Activated naive CD4-positive, alpha-beta T cell treated with Interleukin-2 at 50 U/mL for 16 hours (primary cell): ENCODE measurements around the gene TCF7L2.
"Not testable (repeated sequence)": the region's sequence is repeated elsewhere in the genome, so short reads cannot be mapped to it uniquely, and the experiment has no call there.

Experiments
- DNase-seq: peaks from one replicate; pipeline ENCODE4 v3.0.0-alpha.2; 2020

TCF7L2 gene

GRCh38 chr10:113099431-113100183 lies 149.6 kb downstream of the TCF7L2 start:
- no peak for DNase-seq

GRCh38 chr10:113100281-113100680 lies 150.2 kb downstream of the TCF7L2 start:
- no peak for DNase-seq

GRCh38 chr10:113103131-113103840 lies 153.2 kb downstream of the TCF7L2 start:
- DNase-seq = no peak

- DNase-seq = no peak
Measured at GRCh38 chr10:113104047-113104446, 154.0 kb downstream of the TCF7L2 start.

- DNase-seq = peak; percentile 26
Measured at GRCh38 chr10:113108194-113108835, 158.3 kb downstream of the TCF7L2 start.

GRCh38 chr10:113108948-113109347 lies 158.9 kb downstream of the TCF7L2 start:
- no peak for DNase-seq

GRCh38 chr10:113109482-113109881 lies 159.4 kb downstream of the TCF7L2 start:
- not testable (repeated sequence) for DNase-seq

GRCh38 chr10:113111260-113111659 lies 161.2 kb downstream of the TCF7L2 start:
- DNase-seq = no peak

- no peak for DNase-seq
Measured at GRCh38 chr10:113111900-113112853, 162.1 kb downstream of the TCF7L2 start.

- no peak for DNase-seq
Measured at GRCh38 chr10:113113241-113113640, 163.2 kb downstream of the TCF7L2 start.

GRCh38 chr10:113113918-113114317 lies 163.9 kb downstream of the TCF7L2 start:
- DNase-seq = no peak

GRCh38 chr10:113115556-113115955 lies 165.5 kb downstream of the TCF7L2 start:
- DNase-seq = no peak

- DNase-seq = no peak
Measured at GRCh38 chr10:113118882-113119281, 168.8 kb downstream of the TCF7L2 start.

- no peak for DNase-seq
Measured at GRCh38 chr10:113119801-113120200, 169.8 kb downstream of the TCF7L2 start.

GRCh38 chr10:113121153-113121552 lies 171.1 kb downstream of the TCF7L2 start:
- no peak for DNase-seq

GRCh38 chr10:113122947-113123346 lies 172.9 kb downstream of the TCF7L2 start:
- no peak for DNase-seq

GRCh38 chr10:113124724-113125123 lies 174.7 kb downstream of the TCF7L2 start:
- no peak for DNase-seq

GRCh38 chr10:113125612-113126011 lies 175.6 kb downstream of the TCF7L2 start:
- DNase-seq = no peak

GRCh38 chr10:113126229-113127201 lies 176.5 kb downstream of the TCF7L2 start:
- DNase-seq = peak; percentile 41

GRCh38 chr10:113127261-113127900 lies 177.3 kb downstream of the TCF7L2 start:
- no peak for DNase-seq

GRCh38 chr10:113127901-113128283 lies 177.8 kb downstream of the TCF7L2 start:
- DNase-seq = no peak
